Uterus (tissue), 4 donors: Measurements from ENCODE around the gene PTK7. TPM values are rescaled to one million over a fixed set of nuclear protein-coding genes. Genes with fewer than 3 reads are reported as not detected.
A peak's percentile ranks its signal among the peaks of the same experiment; 100 is the strongest.

ENCODE experiments used
- DNase-seq, 2 donors: peaks; one replicate each; pipeline ENCODE4 v3.0.0-alpha.2; 2019 to 2020
- H3K27ac ChIP-seq, 2 donors: fragments of 200-600 bp; sonication (generic); 1 replicate in 1 of 2; 2 replicates in 1 of 2; pipeline ENCODE4 v1.5.1; 2016 to 2018
- H3K27me3 ChIP-seq, 2 donors: fragments of 200-600 bp; sonication (generic); one replicate each; pipeline ENCODE4 v1.5.1; 2018 to 2019; ENCODE audit warnings: control low read depth in 1 of 2
- H3K36me3 ChIP-seq, 2 donors: fragments of 200-600 bp; sonication (generic); one replicate each; pipeline ENCODE4 v1.5.1; 2019; ENCODE audit warnings: control low read depth in 1 of 2
- H3K4me1 ChIP-seq, 2 donors: fragments of 200-600 bp; sonication (generic); one replicate each; pipeline ENCODE4 v1.5.1; 2018 to 2019; ENCODE audit warnings: control low read depth in 1 of 2
- H3K4me3 ChIP-seq, 2 donors: fragments of 200-600 bp; sonication (generic); 1 replicate in 1 of 2; 2 replicates in 1 of 2; pipeline ENCODE4 v1.5.1; 2018 to 2019; ENCODE audit warnings: mild to moderate bottlenecking in 1 of 2
- H3K9me3 ChIP-seq, 2 donors: fragments of 200-600 bp; sonication (generic); one replicate each; pipeline ENCODE4 v1.5.1; 2019; ENCODE audit warnings: control low read depth in 1 of 2
- POLR2A ChIP-seq, 2 donors: fragments of 450-650 bp; IDR thresholded peaks; one replicate each; pipeline ENCODE4 v1.6.1; 2016; ENCODE audit warnings: antibody characterized with exemption in 2 of 2, mild to moderate bottlenecking in 1 of 2, moderate library complexity in 1 of 2
- intact Hi-C: fragments of 100-400 bp; cut with DNase I; formaldehyde crosslinking; loops from one replicate; pipeline ENCODE4 v1.15.1; 2023; ENCODE audit warnings: low total_unique reads
- total RNA-seq, 4 donors: library from RNA; depleted of rRNA in 3 of 4; stranded (reverse); fragments of >200 nt in 3 of 4; gene quantifications; one replicate each; pipeline versions ENCODE4 v1.1.0 to v1.2.4, GENCODE V29; 2014 to 2023
- TF ChIP-seq, protein P1 (sequence below), 4 experiments: fragments of 200-600 bp in 2 of 4; fragments of 450-650 bp in 2 of 4; sonication (generic) in 2 of 4; IDR thresholded peaks; one replicate each; pipeline ENCODE4 v1.5.1; 2016 to 2019; ENCODE audit warnings: antibody characterized with exemption in 4 of 4, mild to moderate bottlenecking in 2 of 4, moderate library complexity in 1 of 4
- donor health status: DM: yes; HTN: yes; CAD: no.

Gene PTK7
- total RNA-seq, 4 donors from 2014 or later, result 53.8 to 247 (median 153) TPM

DNA sequence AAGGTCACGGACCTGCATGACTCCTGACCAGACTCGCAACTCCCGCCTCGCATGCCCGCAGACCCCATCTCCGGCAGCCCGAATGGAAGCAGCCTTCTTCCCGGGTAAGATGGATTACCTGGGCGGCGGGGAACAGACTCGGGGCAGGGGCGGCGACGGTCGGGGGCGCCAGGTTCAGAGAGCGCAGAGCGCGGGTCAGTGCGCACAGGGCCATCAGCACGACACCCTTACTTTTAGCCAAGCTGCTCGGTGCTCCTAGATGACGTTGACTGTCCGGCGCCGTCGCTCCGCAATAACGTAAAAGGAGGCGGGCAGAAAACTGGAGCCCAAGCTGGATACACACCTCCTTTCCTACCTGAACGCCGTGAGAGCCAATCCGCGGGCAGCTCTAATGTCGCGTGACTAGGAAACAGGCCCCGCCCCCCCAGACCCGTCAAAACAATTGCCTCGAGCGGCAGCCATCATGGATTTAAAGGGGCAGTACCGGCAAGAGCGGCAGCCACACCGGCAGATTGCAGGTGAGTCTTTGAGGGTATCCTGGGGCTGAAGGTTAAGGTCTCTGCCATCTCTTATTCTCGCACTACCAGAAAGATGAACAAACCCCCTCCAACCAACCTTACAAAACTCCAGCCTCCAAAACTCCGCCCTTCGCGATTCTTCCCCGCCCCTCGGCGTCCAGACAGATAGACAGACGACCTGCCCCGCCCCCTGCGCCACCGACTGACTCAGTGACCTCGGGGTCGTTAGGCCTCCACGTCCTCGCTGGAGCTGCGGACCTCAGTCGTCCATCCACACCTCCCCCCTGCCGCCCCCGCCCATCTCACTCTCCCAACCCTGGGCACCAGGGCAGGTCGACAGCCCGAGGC is 16.7 kb upstream of the PTK7 start, which contains the start of the genes KLC4 and MRPL2:
TSS of gene KLC4 (plus strand) at position 464 of the 866 bp plus-strand sequence. CDS start 1,705 bp downstream, outside the sequence.
TSS of gene MRPL2 (minus strand) at position 267 of the 866 bp plus-strand sequence. CDS start at position 214, 53 bp downstream.
- H3K4me3 ChIP-seq, result peak within 1 kb of the TSS; percentile 88 to 90
- TF ChIP-seq, protein P1, sequence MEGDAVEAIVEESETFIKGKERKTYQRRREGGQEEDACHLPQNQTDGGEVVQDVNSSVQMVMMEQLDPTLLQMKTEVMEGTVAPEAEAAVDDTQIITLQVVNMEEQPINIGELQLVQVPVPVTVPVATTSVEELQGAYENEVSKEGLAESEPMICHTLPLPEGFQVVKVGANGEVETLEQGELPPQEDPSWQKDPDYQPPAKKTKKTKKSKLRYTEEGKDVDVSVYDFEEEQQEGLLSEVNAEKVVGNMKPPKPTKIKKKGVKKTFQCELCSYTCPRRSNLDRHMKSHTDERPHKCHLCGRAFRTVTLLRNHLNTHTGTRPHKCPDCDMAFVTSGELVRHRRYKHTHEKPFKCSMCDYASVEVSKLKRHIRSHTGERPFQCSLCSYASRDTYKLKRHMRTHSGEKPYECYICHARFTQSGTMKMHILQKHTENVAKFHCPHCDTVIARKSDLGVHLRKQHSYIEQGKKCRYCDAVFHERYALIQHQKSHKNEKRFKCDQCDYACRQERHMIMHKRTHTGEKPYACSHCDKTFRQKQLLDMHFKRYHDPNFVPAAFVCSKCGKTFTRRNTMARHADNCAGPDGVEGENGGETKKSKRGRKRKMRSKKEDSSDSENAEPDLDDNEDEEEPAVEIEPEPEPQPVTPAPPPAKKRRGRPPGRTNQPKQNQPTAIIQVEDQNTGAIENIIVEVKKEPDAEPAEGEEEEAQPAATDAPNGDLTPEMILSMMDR (IDR thresholded peaks at IDR 0.05), result peak in 1 of 4 experiments; percentile 14
- peak; percentile 61 to 81 for TF ChIP-seq POLR2A (IDR thresholded peaks at IDR 0.05)
- H3K9me3 ChIP-seq, result no peaks in the 10 kb centered on the region
- peaks cover 9 to 11% of the 10 kb centered on the region in 2 donors for H3K4me1 ChIP-seq
- no peaks in the 10 kb centered on the region for H3K36me3 ChIP-seq
- H3K27ac ChIP-seq, result peak within 1 kb of the TSS; percentile 85 to 90
- no peaks in the 10 kb centered on the region for H3K27me3 ChIP-seq
- peak; percentile 99 for DNase-seq
- intact Hi-C loops, result no loop called here

DNA sequence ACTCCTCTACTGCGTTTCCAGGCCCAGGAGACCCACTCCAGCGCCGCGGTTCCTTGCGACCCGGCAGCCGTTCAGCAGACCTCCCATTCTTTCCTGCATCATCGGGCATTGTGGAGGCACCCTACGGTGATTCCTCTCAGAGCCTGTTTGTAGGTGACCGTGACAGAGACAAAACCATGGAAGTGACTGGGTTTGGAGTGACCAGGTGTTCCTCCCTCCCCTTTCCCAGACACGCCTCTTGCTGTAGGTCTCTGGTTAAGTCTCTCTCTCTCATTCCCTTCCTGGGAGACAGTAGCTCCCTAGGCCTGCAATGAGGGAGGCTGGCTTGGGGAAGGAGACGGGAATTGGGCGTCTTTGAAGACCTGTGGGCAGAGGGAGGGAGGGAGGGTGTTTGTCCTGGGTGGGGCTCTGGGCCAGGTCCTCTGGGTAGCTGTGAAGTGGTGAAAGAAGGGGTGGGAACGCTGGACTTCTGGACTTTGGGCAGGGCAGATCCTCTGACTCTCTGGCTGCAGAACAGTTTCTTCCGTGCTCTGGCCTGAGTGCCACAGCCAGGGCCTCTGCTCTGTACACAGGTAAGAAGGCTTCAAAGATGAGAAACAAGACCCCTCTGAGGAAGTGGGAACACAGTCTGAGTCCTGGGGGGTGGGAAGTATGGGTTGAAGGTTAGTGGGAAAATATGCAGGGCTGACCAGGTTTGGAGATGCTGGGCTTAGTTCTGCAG is 15.9 kb upstream of the PTK7 start:
- Histone ChIP-seq H3K9me3 (no peaks in the 10 kb centered on the region), H3K27me3 (no peaks in the 10 kb centered on the region), H3K4me1 (peaks cover 9 to 10% of the 10 kb centered on the region in 2 donors), H3K27ac (peak overlapping the region; percentile 85 to 90), H3K4me3 (peak overlapping the region; percentile 88 to 90), H3K36me3 (no peaks in the 10 kb centered on the region)
- intact Hi-C loops, result no loop called here
- DNase-seq, result no peak
- no peak for TF ChIP-seq POLR2A (IDR thresholded peaks at IDR 0.05)
- TF ChIP-seq, protein P1 (IDR thresholded peaks at IDR 0.05), result no peak

DNA sequence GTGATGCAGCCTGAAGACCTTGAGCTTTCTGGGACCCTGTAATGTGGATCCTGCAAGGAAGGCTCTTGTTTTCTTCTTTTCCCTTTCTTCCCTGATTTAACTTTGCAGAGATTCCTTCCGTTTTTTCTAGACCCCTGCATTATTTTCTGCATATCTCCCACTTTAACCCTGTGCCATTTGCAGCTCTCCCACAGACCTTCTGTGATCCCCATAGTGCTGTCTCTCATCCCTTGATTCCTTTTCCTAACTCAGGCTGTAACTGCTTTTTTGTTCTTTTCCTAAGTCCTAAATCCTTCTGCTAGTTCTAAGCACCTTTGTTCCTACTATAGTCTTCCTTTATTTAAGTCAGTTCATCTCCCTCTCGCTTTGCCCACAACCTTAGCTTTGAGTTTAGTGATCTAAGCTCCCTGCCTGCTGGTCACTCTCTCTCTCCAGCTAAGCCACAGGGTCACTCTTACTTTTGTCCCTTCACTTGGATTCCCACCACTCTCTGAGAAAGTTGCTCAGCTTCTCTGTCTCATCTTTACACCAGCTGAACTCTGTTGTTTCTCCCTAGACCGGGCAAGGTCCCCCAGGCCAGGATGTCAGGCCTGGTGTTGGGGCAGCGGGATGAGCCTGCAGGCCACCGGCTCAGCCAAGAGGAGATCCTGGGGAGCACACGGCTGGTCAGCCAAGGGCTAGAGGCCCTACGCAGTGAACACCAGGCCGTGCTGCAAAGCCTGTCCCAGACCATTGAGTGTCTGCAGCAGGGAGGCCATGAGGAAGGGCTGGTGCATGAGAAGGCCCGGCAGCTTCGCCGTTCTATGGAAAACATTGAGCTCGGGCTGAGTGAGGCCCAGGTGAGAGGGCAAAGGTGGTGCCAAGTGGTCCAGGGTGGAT is 15.1 kb upstream of the PTK7 start:
- Histone ChIP-seq H3K27me3 (no peaks in the 10 kb centered on the region), H3K4me1 (peaks cover 9 to 10% of the 10 kb centered on the region in 2 donors), H3K27ac (no peak overlapping the region), H3K4me3 (peak overlapping the region in 1 of 2 donors; percentile 90), H3K9me3 (no peaks in the 10 kb centered on the region), H3K36me3 (no peaks in the 10 kb centered on the region)
- TF ChIP-seq POLR2A (IDR thresholded peaks at IDR 0.05), result no peak
- TF ChIP-seq, protein P1 (IDR thresholded peaks at IDR 0.05), result no peak
- no peak for DNase-seq
- intact Hi-C loops, result no loop called here

DNA sequence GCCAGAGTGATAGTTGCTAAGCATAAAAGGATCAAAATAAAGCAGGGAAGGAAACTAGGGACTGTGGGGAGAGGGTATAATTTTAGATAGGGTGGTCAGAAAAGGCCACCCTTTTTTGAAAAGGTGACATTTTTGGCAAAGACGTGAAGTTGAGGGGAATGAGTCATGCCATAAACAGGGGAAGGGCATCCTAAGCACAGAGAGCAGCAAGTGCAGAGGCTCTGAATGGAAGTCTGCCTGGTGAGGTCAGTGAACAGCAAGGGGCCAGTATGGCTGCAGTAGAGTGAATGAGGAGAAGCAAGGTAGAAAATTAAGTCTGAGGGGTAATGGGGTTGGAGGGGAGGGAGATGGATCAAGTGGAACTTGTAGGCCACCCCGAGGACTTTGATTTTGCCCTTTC is 14.3 kb upstream of the PTK7 start:
- no peaks in the 10 kb centered on the region for H3K36me3 ChIP-seq
- no peak overlapping the region for H3K4me3 ChIP-seq
- no peak overlapping the region for H3K27ac ChIP-seq
- no peaks in the 10 kb centered on the region for H3K27me3 ChIP-seq
- no peak for DNase-seq
- no peaks in the 10 kb centered on the region for H3K9me3 ChIP-seq
- intact Hi-C loops, result no loop called here
- H3K4me1 ChIP-seq, result peaks cover 9 to 10% of the 10 kb centered on the region in 2 donors
- TF ChIP-seq, protein P1 (IDR thresholded peaks at IDR 0.05), result no peak
- TF ChIP-seq POLR2A (IDR thresholded peaks at IDR 0.05), result no peak
